ENCODE measurements around the gene CNTNAP2. TPM values are rescaled to one million over a fixed set of nuclear protein-coding genes. Genes with fewer than 3 reads are reported as not detected.
"Not testable (repeated sequence)": the region's sequence is repeated elsewhere in the genome, so short reads cannot be mapped to it uniquely, and the experiment has no call there.

CNTNAP2 gene
- total RNA-seq, 1 donor from 2014 or later, result 2.0 TPM

GRCh38 chr7:147571436-147572185 lies 1455.0 kb downstream of the CNTNAP2 start:
- ATAC-seq, result no peak
- DNase-seq (ENCODE audit: low spot score), result no peak

GRCh38 chr7:147578196-147578595 lies 1461.6 kb downstream of the CNTNAP2 start:
- ATAC-seq (no peak), DNase-seq (ENCODE audit: low spot score) (no peak)

- ATAC-seq, result no peak
Observed at GRCh38 chr7:147579148-147579547, 1462.5 kb downstream of the CNTNAP2 start.

GRCh38 chr7:147584771-147585193 lies 1468.2 kb downstream of the CNTNAP2 start:
- ATAC-seq (no peak), DNase-seq (ENCODE audit: low spot score) (no peak)

More at GRCh38 chr7:147579148-147579547, 1462.5 kb downstream of the CNTNAP2 start:
- DNase-seq (ENCODE audit: low spot score), result no peak

GRCh38 chr7:147586110-147586509 lies 1469.5 kb downstream of the CNTNAP2 start:
- ATAC-seq (no peak), DNase-seq (ENCODE audit: low spot score) (no peak)

- no peak for ATAC-seq
Observed at GRCh38 chr7:147586526-147586925, 1469.9 kb downstream of the CNTNAP2 start.

GRCh38 chr7:147593271-147594057 lies 1476.9 kb downstream of the CNTNAP2 start:
- no peak for ATAC-seq

More at GRCh38 chr7:147586526-147586925, 1469.9 kb downstream of the CNTNAP2 start:
- DNase-seq (ENCODE audit: low spot score), result no peak

DNA sequence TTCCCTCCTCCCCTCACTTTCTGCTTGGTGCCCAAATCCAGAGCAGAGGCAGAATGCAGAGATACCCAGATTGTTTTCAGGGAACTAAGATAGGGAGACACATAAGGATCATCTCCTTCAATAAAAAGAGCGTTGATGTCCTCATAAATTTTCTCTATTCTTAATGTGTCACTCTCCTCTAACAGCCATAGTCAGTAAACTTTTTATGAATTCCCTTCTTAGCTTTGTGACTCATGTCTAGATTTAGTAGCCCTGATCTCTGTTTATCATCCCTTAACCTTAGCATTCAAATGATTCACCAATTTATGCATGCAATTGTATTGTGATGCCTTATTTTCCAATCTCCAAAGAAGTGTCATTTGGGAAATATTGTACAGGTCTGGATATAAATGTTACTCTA lies 1478.4 kb downstream of the CNTNAP2 start:
- ATAC-seq, result no peak
- DNase-seq (ENCODE audit: low spot score), result no peak

More at GRCh38 chr7:147593271-147594057, 1476.9 kb downstream of the CNTNAP2 start:
- DNase-seq (ENCODE audit: low spot score), result no peak

- not testable (repeated sequence) for DNase-seq (ENCODE audit: low spot score); ATAC-seq
Observed at GRCh38 chr7:147598687-147599086, 1482.1 kb downstream of the CNTNAP2 start.

DNA sequence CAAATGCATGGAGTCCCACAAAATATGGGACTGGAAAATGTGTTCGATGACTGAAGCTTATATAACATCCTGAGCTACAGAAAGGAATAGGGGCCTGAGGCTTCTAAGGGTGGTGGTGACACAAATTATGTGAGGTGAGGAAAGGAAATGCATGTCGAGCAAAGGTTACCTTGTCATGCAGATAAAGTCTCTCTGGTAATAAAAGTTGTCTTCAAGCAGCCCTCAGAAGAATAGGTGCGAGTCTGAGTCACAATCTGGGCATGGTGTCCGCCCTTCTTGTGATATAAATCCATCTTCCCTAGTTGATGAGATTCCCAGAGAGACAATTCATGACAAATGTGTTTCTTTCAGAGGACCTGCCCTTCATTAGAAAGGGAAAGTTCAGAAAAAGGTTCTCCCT lies 1488.7 kb downstream of the CNTNAP2 start:
- DNase-seq (ENCODE audit: low spot score) (no peak), ATAC-seq (no peak)

DNA sequence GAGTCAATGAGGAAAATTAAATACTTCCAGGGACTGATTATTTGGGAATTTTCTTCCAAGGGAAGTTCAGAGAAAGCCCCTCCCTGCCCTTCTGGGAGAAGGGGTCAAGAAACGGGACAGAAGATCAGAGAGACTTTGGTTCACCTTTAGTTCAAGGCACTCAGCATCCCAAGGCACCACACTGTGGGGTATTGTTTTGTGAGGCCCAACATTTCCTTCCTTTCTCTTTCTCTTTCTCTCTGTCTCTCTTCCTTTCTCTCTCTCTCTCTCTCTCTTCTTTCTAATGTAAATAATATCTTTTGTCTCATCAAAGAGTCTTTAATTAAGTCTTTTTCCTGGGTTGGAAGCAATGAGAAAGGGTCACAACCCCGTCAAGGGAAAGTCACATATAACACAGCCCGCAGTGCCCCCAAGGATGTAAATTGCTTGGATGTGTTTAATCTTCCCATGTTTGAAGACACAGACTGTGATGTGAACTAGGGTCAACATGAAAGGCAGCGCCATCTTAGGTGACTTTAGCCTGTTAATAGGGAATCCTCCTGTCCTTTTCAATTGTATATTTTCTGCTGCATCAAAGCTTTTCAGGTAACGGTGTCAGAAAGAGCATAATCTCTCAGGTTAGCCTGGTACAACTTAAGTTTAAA lies 1490.7 kb downstream of the CNTNAP2 start:
- ATAC-seq (no peak), DNase-seq (ENCODE audit: low spot score) (no peak)

- DNase-seq (ENCODE audit: low spot score) (no peak), ATAC-seq (no peak)
Observed at GRCh38 chr7:147611431-147611830, 1494.8 kb downstream of the CNTNAP2 start.

- DNase-seq (ENCODE audit: low spot score), result no peak
- no peak for ATAC-seq
Observed at GRCh38 chr7:147635288-147635687, 1518.7 kb downstream of the CNTNAP2 start.

- DNase-seq (ENCODE audit: low spot score) (no peak), ATAC-seq (no peak)
Observed at GRCh38 chr7:147636553-147636952, 1520.0 kb downstream of the CNTNAP2 start.

GRCh38 chr7:147638566-147638965 lies 1522.0 kb downstream of the CNTNAP2 start:
- ATAC-seq, result no peak
- DNase-seq (ENCODE audit: low spot score), result no peak

DNA sequence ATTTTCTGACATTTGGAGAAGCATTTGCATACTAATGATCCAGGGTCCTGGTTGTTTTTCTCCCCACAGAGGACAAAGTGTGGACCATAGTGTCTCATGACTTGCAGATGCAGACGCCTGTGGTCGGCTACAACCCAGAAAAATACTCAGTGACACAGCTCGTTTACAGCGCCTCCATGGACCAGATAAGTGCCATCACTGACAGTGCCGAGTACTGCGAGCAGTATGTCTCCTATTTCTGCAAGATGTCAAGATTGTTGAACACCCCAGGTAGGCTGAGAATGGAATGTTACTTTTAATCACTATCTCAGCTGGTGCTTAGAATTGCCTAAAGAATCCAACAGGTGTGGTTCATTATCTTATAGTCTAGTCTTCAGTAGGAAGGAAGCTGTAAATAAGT lies 1522.4 kb downstream of the CNTNAP2 start:
- DNase-seq (ENCODE audit: low spot score) (no peak), ATAC-seq (no peak)

DNA sequence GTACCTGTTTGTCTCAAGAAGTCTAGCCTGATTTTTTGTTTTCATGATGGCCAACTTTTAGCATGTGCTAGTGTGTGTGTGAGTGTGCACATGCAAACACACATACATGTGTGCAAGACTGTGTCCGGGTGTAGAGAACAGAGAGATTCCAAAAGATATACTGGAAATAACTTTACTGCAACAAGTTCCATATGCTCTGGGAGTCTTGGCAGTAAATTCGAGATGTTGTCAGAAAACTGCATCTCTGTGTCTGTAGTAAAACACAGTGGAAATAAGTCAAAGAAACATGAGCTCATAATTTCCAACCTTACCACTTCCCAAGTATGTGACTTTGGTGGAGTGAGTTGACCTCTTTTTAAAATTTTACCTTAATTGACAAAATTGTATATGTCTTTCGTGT lies 1523.2 kb downstream of the CNTNAP2 start:
- DNase-seq (ENCODE audit: low spot score) (no peak), ATAC-seq (no peak)

DNA sequence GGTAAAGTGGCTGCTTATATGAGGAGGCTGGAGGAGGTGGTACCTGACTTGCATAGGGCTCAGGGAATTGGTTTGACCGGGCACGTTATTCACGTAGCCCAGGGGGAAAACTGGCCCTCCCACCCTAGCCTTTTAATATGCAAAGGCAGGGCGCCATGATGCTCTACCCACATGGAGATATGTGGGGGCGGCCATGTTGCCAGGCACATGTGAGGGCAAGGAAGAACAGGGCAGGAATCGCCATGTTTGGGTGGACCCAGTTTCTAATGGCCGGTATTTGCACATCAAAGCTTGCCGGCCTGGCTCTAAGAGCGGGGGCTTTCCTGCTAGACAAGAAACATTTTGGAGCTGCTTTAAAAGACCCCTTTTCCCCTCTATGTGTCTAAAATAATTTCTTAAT lies 1524.2 kb downstream of the CNTNAP2 start:
- DNase-seq (ENCODE audit: low spot score) (no peak), ATAC-seq (no peak)

- no peak for DNase-seq (ENCODE audit: low spot score)
- no peak for ATAC-seq
Observed at GRCh38 chr7:147646568-147646967, 1530.0 kb downstream of the CNTNAP2 start.

GRCh38 chr7:147650991-147651390 lies 1534.4 kb downstream of the CNTNAP2 start:
- ATAC-seq (no peak), DNase-seq (ENCODE audit: low spot score) (no peak)

GRCh38 chr7:147651601-147652000 lies 1535.0 kb downstream of the CNTNAP2 start:
- ATAC-seq, result no peak
- DNase-seq (ENCODE audit: low spot score), result no peak

DNA sequence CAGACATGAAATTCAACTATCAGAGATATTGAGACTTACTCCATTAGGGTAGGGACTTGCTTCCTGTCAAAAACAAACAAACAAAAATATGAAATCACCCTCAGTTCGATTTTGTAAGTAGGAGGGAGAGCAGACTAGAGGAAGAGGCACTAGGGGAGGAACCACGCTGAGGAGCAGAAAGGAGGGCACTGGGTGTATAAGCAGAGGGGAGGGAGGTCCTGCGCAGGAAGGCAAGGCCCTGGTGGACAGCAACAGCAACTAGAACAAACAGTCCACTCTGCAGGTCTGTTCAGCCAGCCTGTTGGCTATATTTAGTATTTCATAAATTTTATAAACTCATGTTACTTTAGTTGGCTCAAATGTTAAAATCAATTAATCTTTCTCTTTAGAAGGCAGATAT lies 1536.9 kb downstream of the CNTNAP2 start:
- no peak for DNase-seq (ENCODE audit: low spot score)

More for the DNA sequence above, 1536.9 kb downstream of the CNTNAP2 start:
- no peak for ATAC-seq

Measured in left lobe of liver (tissue), 2 donors.